Heart left ventricle (tissue), 13 donors: ENCODE results near the gene ZNF697.

ENCODE experiments used
- POLR2A ChIP-seq, 2 donors: fragments of 450-650 bp; IDR thresholded peaks; one replicate each; pipeline ENCODE4 v1.6.1; 2017; ENCODE audit warnings: antibody characterized with exemption in 2 of 2, mild to moderate bottlenecking in 2 of 2, moderate library complexity in 2 of 2
- TF ChIP-seq, protein P1 (sequence below), 12 donors: fragments of 200-600 bp; sonication (generic) in 4 of 12; IDR thresholded peaks; one replicate each; pipeline versions ENCODE4 v1.5.0 to v1.8.0; 2018 to 2022; ENCODE audit warnings: antibody characterized with exemption in 12 of 12, mild to moderate bottlenecking in 5 of 12
- donor health status: ischemic (EF 13 %, LVEDD 7.1; RV severe dilation, severe dysfunction).
- donor health status: DM: no; HTN: yes; CAD: no.
- donor health status: DM: no; HTN: no; CAD: no.
- donor health status: ischemic (EF 25% LVEDD 6.9; RV normal size, moderate dysfunction).
- donor health status: ischemic (EF 25% LVEDD 5.7; RV mildly dilated, moderate dysfunction).
- donor health status: ischemic (EF 35%, LVEDD 5.7; RV mildly dilated, moderate dysfunction).
- donor health status: nonischemic (EF 11% LVEDD 7.7; RV severe dilation, severe dysfunction).
- donor health status: DM: yes; HTN: yes; CAD: no.
- donor health status: PGD.
- donor health status: ischemic (EF 29% LVEDD 5.4; RV normal size, mild dysfunction).
- donor health status: nonischemic (EF 23%, LVEDD 6.1; RV moderate dilation, normal function).

DNA sequence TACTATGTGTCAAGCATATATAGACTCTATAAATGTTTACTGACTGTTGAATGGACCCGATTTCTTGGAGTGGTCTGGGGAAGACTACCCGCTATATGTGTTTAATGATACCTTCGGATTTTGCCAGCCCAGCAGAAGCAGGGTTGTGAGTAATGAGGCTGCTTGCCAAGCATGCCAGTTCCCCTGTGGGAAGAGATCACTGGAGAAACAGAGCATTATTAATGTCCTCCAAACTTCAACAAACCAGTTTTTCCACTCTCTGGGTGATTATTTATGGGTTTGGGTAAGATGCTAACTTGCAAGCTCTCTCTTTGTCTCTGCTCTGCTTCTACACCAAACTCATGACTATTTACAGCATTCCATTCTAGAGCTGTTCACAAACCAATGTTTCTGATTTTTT, 38.6 kb upstream of the ZNF697 start:
- TF ChIP-seq, protein P1, sequence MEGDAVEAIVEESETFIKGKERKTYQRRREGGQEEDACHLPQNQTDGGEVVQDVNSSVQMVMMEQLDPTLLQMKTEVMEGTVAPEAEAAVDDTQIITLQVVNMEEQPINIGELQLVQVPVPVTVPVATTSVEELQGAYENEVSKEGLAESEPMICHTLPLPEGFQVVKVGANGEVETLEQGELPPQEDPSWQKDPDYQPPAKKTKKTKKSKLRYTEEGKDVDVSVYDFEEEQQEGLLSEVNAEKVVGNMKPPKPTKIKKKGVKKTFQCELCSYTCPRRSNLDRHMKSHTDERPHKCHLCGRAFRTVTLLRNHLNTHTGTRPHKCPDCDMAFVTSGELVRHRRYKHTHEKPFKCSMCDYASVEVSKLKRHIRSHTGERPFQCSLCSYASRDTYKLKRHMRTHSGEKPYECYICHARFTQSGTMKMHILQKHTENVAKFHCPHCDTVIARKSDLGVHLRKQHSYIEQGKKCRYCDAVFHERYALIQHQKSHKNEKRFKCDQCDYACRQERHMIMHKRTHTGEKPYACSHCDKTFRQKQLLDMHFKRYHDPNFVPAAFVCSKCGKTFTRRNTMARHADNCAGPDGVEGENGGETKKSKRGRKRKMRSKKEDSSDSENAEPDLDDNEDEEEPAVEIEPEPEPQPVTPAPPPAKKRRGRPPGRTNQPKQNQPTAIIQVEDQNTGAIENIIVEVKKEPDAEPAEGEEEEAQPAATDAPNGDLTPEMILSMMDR (IDR thresholded peaks at IDR 0.05), result no peak
- no peak for TF ChIP-seq POLR2A (IDR thresholded peaks at IDR 0.05)
